ENCODE results near the gene L3MBTL3. TPM values are rescaled to one million over a fixed set of nuclear protein-coding genes. Genes with fewer than 3 reads are reported as not detected.
"Not testable (repeated sequence)": the region's sequence is repeated elsewhere in the genome, so short reads cannot be mapped to it uniquely, and the experiment has no call there.

The L3MBTL3 gene
- total RNA-seq, 2 experiments from 2014 or later = 31.7 to 34.0 TPM

- peaks cover 38% of the 10 kb centered on the region for H3K4me1 Mint-ChIP-seq (ENCODE audit: low read depth)
- H3K27me3 Mint-ChIP-seq (ENCODE audit: low read depth) = no peaks in the 10 kb centered on the region
- no peak for DNase-seq
- CTCF ChIA-PET = interaction anchor here (1.0 to 1.9 kb wide), 2 partner anchors 25 to 142 kb away, joined by 4 to 5 read pairs; no protein-coding TSS in a partner anchor
- POLR2A ChIA-PET = no interaction called here
- no peak overlapping the region for H3K4me3 Mint-ChIP-seq
- ATAC-seq = no peak
- no peak overlapping the region for H3K27ac Mint-ChIP-seq
- H3K9me3 Mint-ChIP-seq (ENCODE audit: insufficient read depth) = peaks cover 6% of the 10 kb centered on the region
- peaks cover 80% of the 10 kb centered on the region for H3K36me3 Mint-ChIP-seq (ENCODE audit: low read depth)
These were observed 121.7 kb downstream of the L3MBTL3 start for GRCh38 chr6:130140084-130140483.

- H3K27ac Mint-ChIP-seq = no peak overlapping the region
- H3K4me3 Mint-ChIP-seq = no peak overlapping the region
- peaks cover 75% of the 10 kb centered on the region for H3K36me3 Mint-ChIP-seq (ENCODE audit: low read depth)
- peaks cover 10% of the 10 kb centered on the region for H3K4me1 Mint-ChIP-seq (ENCODE audit: low read depth)
- H3K27me3 Mint-ChIP-seq (ENCODE audit: low read depth) = no peaks in the 10 kb centered on the region
- H3K9me3 Mint-ChIP-seq (ENCODE audit: insufficient read depth) = no peaks in the 10 kb centered on the region
- ChIA-PET POLR2A (interaction anchor here (0.6 kb wide), 1 partner anchor 442 kb away, joined by 3 read pairs; no protein-coding TSS in a partner anchor), CTCF (interaction anchor here (1.5 to 1.6 kb wide), 2 partner anchors 19 to 555 kb away, joined by 3 to 4 read pairs; no protein-coding TSS in a partner anchor)
- ATAC-seq (no peak), DNase-seq (no peak)
These were observed 125.3 kb downstream of the L3MBTL3 start for GRCh38 chr6:130143709-130144108.

- Mint-ChIP-seq H3K4me3 (no peak overlapping the region), H3K4me1 (ENCODE audit: low read depth) (no peaks in the 10 kb centered on the region), H3K36me3 (ENCODE audit: low read depth) (peaks cover 70% of the 10 kb centered on the region), H3K9me3 (ENCODE audit: insufficient read depth) (no peaks in the 10 kb centered on the region), H3K27ac (peak overlapping the region; percentile 57), H3K27me3 (ENCODE audit: low read depth) (no peaks in the 10 kb centered on the region)
- no peak for ATAC-seq
- ChIA-PET POLR2A (no interaction called here), CTCF (interaction anchor here (1.1 kb wide), 1 partner anchor 71 kb away, joined by 3 read pairs; no protein-coding TSS in a partner anchor)
- no peak for DNase-seq
These were observed 128.7 kb downstream of the L3MBTL3 start for GRCh38 chr6:130147111-130147510.

GRCh38 chr6:130148181-130148580 is 129.8 kb downstream of the L3MBTL3 start:
- Mint-ChIP-seq H3K4me3 (no peak overlapping the region), H3K27me3 (ENCODE audit: low read depth) (no peaks in the 10 kb centered on the region), H3K36me3 (ENCODE audit: low read depth) (peaks cover 63% of the 10 kb centered on the region), H3K4me1 (ENCODE audit: low read depth) (no peaks in the 10 kb centered on the region), H3K27ac (no peak overlapping the region), H3K9me3 (ENCODE audit: insufficient read depth) (no peaks in the 10 kb centered on the region)
- no peak for ATAC-seq
- ChIA-PET CTCF (interaction anchor here (1.1 kb wide), 1 partner anchor 72 kb away, joined by 3 read pairs; no protein-coding TSS in a partner anchor), POLR2A (no interaction called here)
- no peak for DNase-seq

- H3K4me1 Mint-ChIP-seq (ENCODE audit: low read depth); H3K27me3 Mint-ChIP-seq (ENCODE audit: low read depth); POLR2A ChIA-PET; H3K27ac Mint-ChIP-seq; CTCF ChIA-PET; H3K9me3 Mint-ChIP-seq (ENCODE audit: insufficient read depth); ATAC-seq; H3K4me3 Mint-ChIP-seq; DNase-seq: not testable (repeated sequence)
- H3K36me3 Mint-ChIP-seq (ENCODE audit: low read depth) = peaks cover 57% of the 10 kb centered on the region
These were observed 130.6 kb downstream of the L3MBTL3 start for GRCh38 chr6:130149016-130149415.

- Mint-ChIP-seq H3K9me3 (ENCODE audit: insufficient read depth) (no peaks in the 10 kb centered on the region), H3K27ac (no peak overlapping the region), H3K36me3 (ENCODE audit: low read depth) (peaks cover 49% of the 10 kb centered on the region), H3K27me3 (ENCODE audit: low read depth) (no peaks in the 10 kb centered on the region), H3K4me3 (no peak overlapping the region), H3K4me1 (ENCODE audit: low read depth) (no peaks in the 10 kb centered on the region)
- CTCF ChIA-PET = interaction anchor here (1.9 kb wide), 1 partner anchor 12 kb away, joined by 5 read pairs; no protein-coding TSS in a partner anchor
- POLR2A ChIA-PET = interaction anchor here (0.6 kb wide), 1 partner anchor 137 kb away, joined by 4 read pairs; no protein-coding TSS in a partner anchor
- no peak for DNase-seq
- no peak for ATAC-seq
These were observed 132.5 kb downstream of the L3MBTL3 start for GRCh38 chr6:130150906-130151305.

- CTCF ChIA-PET = no interaction called here
- Mint-ChIP-seq H3K4me3 (no peak overlapping the region), H3K27ac (no peak overlapping the region), H3K27me3 (ENCODE audit: low read depth) (no peaks in the 10 kb centered on the region), H3K4me1 (ENCODE audit: low read depth) (no peaks in the 10 kb centered on the region), H3K36me3 (ENCODE audit: low read depth) (peaks cover 41% of the 10 kb centered on the region), H3K9me3 (ENCODE audit: insufficient read depth) (no peaks in the 10 kb centered on the region)
- DNase-seq = no peak
- POLR2A ChIA-PET = no interaction called here
- ATAC-seq = no peak
These were observed 134.6 kb downstream of the L3MBTL3 start for GRCh38 chr6:130152908-130153510.

- no peak overlapping the region for H3K27ac Mint-ChIP-seq
- ChIA-PET POLR2A (no interaction called here), CTCF (interaction anchor here (1.2 kb wide), 1 partner anchor 12 kb away, joined by 4 read pairs; no protein-coding TSS in a partner anchor)
- ATAC-seq (no peak), DNase-seq (no peak)
- H3K36me3 Mint-ChIP-seq (ENCODE audit: low read depth) = peaks cover 34% of the 10 kb centered on the region
- no peaks in the 10 kb centered on the region for H3K4me1 Mint-ChIP-seq (ENCODE audit: low read depth)
- no peak overlapping the region for H3K4me3 Mint-ChIP-seq
- H3K9me3 Mint-ChIP-seq (ENCODE audit: insufficient read depth) = peaks cover 7% of the 10 kb centered on the region
- no peaks in the 10 kb centered on the region for H3K27me3 Mint-ChIP-seq (ENCODE audit: low read depth)
These were observed 138.5 kb downstream of the L3MBTL3 start for GRCh38 chr6:130156908-130157307.

GRCh38 chr6:130158056-130158455 is 139.7 kb downstream of the L3MBTL3 start:
- H3K4me1 Mint-ChIP-seq (ENCODE audit: low read depth) = no peaks in the 10 kb centered on the region
- peaks cover 34% of the 10 kb centered on the region for H3K36me3 Mint-ChIP-seq (ENCODE audit: low read depth)
- peaks cover 7% of the 10 kb centered on the region for H3K9me3 Mint-ChIP-seq (ENCODE audit: insufficient read depth)
- POLR2A ChIA-PET = no interaction called here
- H3K4me3 Mint-ChIP-seq = no peak overlapping the region
- no peak overlapping the region for H3K27ac Mint-ChIP-seq
- DNase-seq = no peak
- ATAC-seq = no peak
- CTCF ChIA-PET = interaction anchor here (1.2 kb wide), 1 partner anchor 13 kb away, joined by 4 read pairs; no protein-coding TSS in a partner anchor
- H3K27me3 Mint-ChIP-seq (ENCODE audit: low read depth) = no peaks in the 10 kb centered on the region

- H3K36me3 Mint-ChIP-seq (ENCODE audit: low read depth) = peaks cover 34% of the 10 kb centered on the region
- no peaks in the 10 kb centered on the region for H3K27me3 Mint-ChIP-seq (ENCODE audit: low read depth)
- ATAC-seq = no peak
- no peak for DNase-seq
- H3K4me3 Mint-ChIP-seq = no peak overlapping the region
- H3K4me1 Mint-ChIP-seq (ENCODE audit: low read depth) = no peaks in the 10 kb centered on the region
- ChIA-PET CTCF (no interaction called here), POLR2A (interaction anchor here (0.9 kb wide), 1 partner anchor 28 kb away, joined by 3 read pairs; no protein-coding TSS in a partner anchor)
- peaks cover 7% of the 10 kb centered on the region for H3K9me3 Mint-ChIP-seq (ENCODE audit: insufficient read depth)
- no peak overlapping the region for H3K27ac Mint-ChIP-seq
These were observed 140.2 kb downstream of the L3MBTL3 start for GRCh38 chr6:130158548-130158947.

GRCh38 chr6:130159956-130160355 is 141.6 kb downstream of the L3MBTL3 start:
- ChIA-PET CTCF (no interaction called here), POLR2A (interaction anchor here (0.5 kb wide), 1 partner anchor 17 kb away, joined by 3 read pairs; no protein-coding TSS in a partner anchor)
- ATAC-seq (no peak), DNase-seq (no peak)
- no peaks in the 10 kb centered on the region for H3K27me3 Mint-ChIP-seq (ENCODE audit: low read depth)
- peaks cover 38% of the 10 kb centered on the region for H3K36me3 Mint-ChIP-seq (ENCODE audit: low read depth)
- peaks cover 7% of the 10 kb centered on the region for H3K9me3 Mint-ChIP-seq (ENCODE audit: insufficient read depth)
- no peak overlapping the region for H3K27ac Mint-ChIP-seq
- H3K4me3 Mint-ChIP-seq = no peak overlapping the region
- H3K4me1 Mint-ChIP-seq (ENCODE audit: low read depth) = no peaks in the 10 kb centered on the region

- DNase-seq (no peak), ATAC-seq (no peak)
- H3K27ac Mint-ChIP-seq = no peak overlapping the region
- H3K4me3 Mint-ChIP-seq = no peak overlapping the region
- H3K27me3 Mint-ChIP-seq (ENCODE audit: low read depth) = no peaks in the 10 kb centered on the region
- CTCF ChIA-PET = interaction anchor here (1.5 to 1.8 kb wide), 2 partner anchors 10 to 17 kb away, joined by 4 to 5 read pairs; no protein-coding TSS in a partner anchor
- H3K9me3 Mint-ChIP-seq (ENCODE audit: insufficient read depth) = peaks cover 10% of the 10 kb centered on the region
- peaks cover 50% of the 10 kb centered on the region for H3K36me3 Mint-ChIP-seq (ENCODE audit: low read depth)
- POLR2A ChIA-PET = no interaction called here
- H3K4me1 Mint-ChIP-seq (ENCODE audit: low read depth) = peaks cover 2% of the 10 kb centered on the region
These were observed 143.5 kb downstream of the L3MBTL3 start for GRCh38 chr6:130161683-130162404.
